Activated CD8-positive, alpha-beta memory T cell treated with anti-CD3 and anti-CD28 coated beads for 36 hours (primary cell): ENCODE measurements around the gene MS4A6A. TPM values are rescaled to one million over a fixed set of nuclear protein-coding genes. Genes with fewer than 3 reads are reported as not detected.
"Not testable (repeated sequence)": the region's sequence is repeated elsewhere in the genome, so short reads cannot be mapped to it uniquely, and the experiment has no call there.

Source experiments
- CTCF ChIA-PET: fragments of 350-600 bp; sonication (Branson Sonifier 250); formaldehyde crosslinking; loops from one replicate; lab custom pipeline; 2021; ENCODE audit warnings: antibody characterized with exemption; lab: Charles Lee
- POLR2A ChIA-PET: fragments of 350-600 bp; sonication (Branson Sonifier 250); formaldehyde crosslinking; loops from one replicate; lab custom pipeline; 2021; ENCODE audit warnings: antibody characterized with exemption; lab: Charles Lee
- total RNA-seq, 2 experiments: library from RNA; stranded (reverse); gene quantifications; one replicate each; pipeline ENCODE4 v1.2.3, GENCODE V29; 2021

The MS4A6A gene
- total RNA-seq, 2 experiments from 2014 or later = not detected

DNA sequence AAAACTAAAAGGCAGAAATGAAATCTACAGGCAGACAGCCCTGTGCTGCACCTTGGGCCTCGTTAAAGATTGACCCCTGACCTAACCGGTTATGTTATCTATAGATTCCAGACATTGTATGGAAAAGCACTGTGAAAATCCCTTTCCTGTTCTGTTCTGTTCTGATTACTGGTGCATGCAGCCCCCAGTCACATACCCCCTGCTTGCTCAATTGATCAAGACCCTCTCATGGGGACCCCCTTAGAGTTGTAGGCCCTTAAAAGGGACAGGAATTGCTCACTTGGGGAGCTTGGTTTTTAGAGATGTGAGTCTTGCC is 2.6 kb upstream of the MS4A6A start:
- CTCF ChIA-PET, POLR2A ChIA-PET: not testable (repeated sequence)

DNA sequence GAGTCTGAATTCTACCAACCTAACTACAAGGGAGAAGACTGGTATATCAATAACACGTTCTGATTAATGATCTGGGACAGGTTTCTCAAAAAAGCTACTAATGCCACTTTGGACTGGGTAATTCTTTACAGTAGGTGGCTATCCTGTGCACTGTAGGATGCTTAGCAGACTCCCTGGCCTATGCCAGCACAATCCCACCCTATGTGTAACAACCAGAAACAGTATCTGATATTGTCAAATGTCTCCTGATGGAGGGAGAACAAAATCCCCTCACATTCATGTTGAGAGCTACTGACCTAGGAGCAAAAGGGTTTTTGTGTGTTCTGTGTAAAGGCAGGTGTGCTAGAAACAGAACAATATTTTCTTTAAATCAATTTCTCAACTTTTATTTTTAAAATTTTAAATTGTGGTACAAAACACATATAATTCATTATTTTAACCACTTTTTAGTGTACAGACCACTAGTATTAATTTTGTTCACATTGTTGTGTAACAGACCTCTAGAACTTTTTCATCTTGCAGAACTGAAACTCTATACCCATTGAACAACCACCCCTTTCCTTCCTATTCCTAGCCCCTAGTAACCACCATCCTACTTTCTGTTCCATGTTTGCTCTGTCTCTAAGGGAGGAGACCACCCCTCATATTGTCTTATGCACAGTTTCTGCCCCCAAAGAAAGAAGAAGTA is 2.1 kb upstream of the MS4A6A start:
- ChIA-PET POLR2A (no interaction called here), CTCF (no interaction called here)

DNA sequence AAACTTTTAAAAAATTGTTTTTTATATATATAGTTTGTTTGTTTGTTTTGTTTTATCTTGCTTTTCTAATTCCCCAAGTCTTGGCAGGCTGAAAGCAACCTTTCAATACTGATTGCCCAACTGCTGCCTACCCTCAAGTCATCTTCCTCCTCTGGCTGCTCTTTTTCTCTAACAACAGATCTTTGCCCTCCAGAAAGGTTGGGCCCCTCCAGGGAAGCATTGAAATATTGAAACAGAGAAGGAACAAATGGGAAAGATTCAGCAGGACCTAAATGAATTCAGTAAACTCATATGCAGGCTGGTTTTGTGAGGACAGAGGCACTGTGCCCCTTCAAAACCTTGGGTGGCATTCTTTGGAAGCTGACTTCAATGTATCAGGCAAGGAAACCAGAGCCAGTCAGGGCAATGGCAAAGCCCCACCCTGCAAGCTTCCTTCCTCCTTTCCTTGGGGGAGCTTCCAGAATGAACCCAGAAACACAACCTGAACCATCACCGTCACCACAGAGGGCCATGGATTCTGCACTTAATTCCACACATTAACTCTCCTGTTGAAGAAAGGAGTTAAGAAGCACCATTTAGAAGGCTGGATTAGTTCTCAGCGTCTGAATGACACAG is 815 bp upstream of the MS4A6A start:
- CTCF ChIA-PET = no interaction called here
- POLR2A ChIA-PET = no interaction called here

DNA sequence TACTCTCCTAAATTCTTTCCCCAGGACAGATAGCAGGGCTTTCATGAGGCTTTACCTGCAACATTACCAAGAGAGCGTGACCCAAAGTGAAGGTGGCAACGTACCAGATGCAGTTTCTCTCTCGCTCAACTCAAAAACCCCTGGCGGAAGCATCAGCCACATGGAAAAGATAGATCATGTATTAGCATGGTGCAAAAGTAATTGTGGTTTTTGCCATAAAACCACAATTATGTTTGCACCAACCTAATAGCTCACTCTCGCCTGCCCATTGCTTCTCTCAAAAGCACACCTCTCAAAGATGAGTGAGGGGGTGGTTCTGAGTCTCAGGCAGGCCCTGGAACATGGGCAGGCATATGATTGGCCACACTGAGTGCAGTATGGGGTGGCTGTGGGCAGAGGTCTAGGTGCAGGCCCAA is 7.0 kb downstream of the MS4A6A start:
- CTCF ChIA-PET = interaction anchor here (0.6 kb wide), 1 partner anchor 224 kb away, joined by 3 read pairs; no protein-coding TSS in a partner anchor
- POLR2A ChIA-PET = no interaction called here

DNA sequence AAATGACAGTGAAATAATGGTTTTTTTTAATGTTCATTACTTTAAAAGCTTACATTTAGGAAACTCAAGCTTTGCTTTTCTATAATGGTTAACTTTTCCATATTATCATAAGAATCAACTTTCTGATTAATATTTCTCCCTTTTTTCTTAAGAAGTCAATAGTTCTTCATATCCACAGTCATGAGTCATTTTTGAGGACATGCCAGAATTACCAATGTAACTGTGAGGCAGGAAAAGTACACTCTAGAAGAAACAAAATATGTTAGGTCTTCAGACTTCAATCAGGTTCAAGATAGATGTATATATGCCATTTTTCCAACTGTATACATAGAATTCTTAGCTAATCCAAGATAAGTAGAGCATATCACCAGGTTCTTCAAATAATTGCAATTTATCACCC is 10.9 kb downstream of the MS4A6A start:
- ChIA-PET POLR2A (no interaction called here), CTCF (no interaction called here)

DNA sequence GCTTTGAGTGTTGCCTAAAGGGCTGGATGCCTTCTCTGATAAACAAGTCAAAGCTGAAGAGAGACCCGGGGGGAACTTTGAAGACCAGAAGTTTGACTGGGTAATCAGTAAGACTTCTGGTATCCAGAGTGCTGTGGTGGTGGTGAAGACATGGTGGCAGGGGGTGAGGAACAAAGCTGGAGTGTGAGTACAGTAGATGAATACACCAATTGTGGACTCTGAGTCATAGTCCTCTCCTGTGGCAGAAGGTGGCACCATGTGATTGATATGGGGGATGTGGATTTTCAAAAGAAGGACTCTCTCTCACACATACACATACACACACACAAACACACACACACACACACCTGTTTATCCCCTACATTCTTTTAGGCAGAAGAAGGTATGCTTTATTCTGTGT is 12.3 kb downstream of the MS4A6A start:
- CTCF ChIA-PET = no interaction called here
- POLR2A ChIA-PET = no interaction called here

DNA sequence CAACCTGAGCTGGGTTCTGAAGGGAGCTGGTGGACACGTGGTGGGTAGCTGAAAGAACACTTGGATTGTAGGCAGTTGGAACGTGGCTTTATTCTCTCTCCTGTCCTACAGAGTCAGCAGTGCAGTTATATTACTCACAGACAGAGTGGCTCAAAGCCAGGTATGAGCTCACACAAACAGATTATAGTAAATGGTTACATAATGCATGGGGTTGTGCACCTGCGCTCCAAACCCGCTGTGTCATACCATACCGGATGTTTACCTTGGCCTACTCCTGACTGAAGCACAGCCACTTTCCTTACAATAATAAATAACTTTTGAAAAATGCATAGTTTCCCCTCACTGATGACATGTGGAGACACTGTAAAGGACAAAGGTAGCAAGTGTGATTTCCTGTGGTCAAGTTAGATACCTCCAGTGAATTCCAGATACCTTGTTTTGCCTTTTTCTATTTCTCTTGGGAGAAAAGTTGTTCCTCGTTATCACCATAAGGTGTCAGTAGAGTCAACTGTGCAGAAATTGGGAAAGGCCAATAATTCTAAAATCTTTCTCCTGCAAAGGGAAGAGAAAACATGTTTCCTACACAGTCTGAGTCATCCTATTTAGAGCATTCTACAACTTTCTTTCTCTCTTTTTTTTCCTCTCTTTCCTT is 13.5 kb downstream of the MS4A6A start:
- CTCF ChIA-PET = interaction anchor here (0.5 to 0.6 kb wide), 2 partner anchors 205 to 598 kb away, joined by 4 to 6 read pairs; no protein-coding TSS in a partner anchor
- POLR2A ChIA-PET = no interaction called here

DNA sequence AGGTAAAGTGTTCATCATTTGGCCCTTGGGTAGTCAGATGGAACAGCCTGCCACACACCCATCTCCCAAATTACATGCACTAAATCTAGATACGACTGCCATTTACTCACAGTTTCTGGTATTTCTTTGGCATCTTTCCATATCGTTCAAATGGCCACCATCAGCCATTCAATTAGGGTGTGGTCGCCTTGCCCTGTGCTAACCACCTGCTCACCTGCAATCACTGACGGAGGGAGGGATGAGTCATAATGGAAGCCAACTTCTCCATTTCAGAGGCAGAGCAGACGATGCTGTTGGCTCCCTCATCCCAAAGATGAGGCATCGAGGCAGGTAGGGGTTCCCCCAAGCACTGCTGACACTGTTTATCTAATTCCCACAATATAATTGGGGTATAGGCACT is 14.6 kb downstream of the MS4A6A start:
- ChIA-PET POLR2A (no interaction called here), CTCF (no interaction called here)

DNA sequence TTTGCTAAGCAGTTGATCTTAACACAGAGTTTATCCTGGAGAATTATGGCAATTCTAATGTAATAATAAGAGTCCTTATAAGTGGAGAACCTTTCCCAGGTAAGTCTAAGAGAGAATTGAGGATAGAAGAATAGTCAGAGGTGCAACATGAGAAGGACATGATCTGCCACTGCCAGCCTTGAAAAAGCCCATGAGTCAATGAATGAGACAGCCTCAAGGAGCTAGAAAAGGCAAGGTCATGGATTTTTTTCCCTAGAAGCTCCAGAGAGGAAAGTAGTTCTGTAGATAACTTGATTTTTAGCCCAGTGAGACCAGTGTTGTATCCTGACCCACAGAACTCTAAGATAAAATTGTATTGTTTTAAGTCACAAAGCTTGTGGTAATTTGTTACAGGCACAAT is 16.9 kb downstream of the MS4A6A start:
- ChIA-PET CTCF (no interaction called here), POLR2A (no interaction called here)

DNA sequence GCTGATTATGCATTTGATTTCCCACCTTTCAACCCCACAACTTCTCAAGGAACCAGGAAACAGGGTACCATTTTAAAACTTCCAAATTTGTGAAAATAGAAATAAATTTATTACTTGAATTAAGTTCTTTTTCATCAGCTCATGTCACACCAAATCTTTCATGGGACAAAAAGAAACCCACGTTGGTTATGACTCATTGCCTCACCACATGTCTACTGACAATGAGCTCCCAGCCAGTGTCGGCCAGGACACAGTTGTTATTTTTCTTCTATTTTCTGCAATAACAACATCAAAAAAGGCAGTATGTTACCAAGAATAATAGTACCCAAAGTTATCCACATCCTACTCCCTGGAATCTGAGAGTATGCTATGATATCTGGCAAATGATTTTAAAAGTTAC is 17.3 kb downstream of the MS4A6A start:
- CTCF ChIA-PET = no interaction called here

DNA sequence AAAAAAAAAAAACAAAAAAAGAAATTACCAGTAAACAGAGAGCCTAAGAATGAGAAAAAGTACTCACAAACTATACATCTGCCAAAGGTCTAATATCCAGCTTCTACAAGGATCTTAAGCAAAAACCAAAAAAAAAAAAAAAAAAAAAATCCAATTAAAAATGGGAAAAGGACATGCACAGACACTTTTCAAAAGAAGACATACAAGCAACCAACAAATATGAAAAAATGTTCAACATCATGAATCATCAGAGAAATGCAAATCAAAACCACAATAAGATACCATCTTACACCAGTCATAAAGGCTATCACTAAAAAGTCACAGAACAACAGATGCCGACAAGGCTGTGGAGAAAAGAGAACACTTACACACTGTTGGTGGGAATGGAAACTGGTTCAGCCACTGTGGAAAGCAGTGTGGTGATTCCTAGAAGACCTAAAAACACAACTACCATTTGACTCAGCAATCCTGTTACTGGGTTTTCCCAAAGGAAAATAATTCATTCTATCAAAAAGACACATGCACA is 18.3 kb downstream of the MS4A6A start:
- CTCF ChIA-PET = interaction anchor here (0.6 kb wide), 1 partner anchor 408 kb away, joined by 3 read pairs; no protein-coding TSS in a partner anchor

More for the DNA sequence above, 17.3 kb downstream of the MS4A6A start:
- POLR2A ChIA-PET = no interaction called here

DNA sequence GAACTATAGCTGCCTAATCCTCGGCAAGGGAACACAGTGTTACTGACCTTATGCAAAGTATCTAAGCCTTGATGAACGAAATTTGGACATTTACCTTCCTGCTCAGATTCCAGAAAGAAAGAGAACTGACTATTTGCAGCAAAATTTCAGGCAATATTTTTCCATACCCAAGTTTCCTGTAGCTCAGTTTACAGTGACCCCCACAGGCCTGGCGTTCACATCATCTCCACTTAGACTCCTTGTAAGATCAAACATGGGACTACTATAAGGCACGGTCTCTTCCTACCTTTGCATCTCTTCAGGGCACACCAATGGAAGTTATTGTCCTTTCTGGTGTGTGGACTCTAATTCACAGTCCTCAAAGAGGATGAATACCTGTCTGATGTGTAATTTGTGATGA is 21.1 kb downstream of the MS4A6A start:
- ChIA-PET CTCF (no interaction called here), POLR2A (no interaction called here)

More for the DNA sequence above, 18.3 kb downstream of the MS4A6A start:
- POLR2A ChIA-PET = no interaction called here

DNA sequence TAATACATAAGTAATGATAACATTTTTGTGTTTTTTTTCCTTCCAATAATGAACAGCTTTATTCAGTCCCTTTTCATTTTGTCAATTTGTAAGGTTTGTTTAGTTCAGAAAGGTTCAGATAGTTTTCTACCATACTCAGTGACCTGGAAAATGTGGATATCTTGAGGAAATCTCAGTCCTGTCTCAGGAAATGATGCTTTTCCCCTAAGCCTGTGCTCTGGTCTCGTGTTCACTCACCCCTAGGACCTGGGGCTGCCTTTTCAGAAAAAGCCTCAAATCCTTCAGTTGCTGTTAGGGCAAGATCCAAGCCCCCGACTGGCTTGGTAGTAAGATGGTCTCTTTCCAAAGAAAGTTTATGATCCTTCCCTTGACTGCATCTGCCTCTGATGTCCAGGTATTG is 21.8 kb downstream of the MS4A6A start:
- ChIA-PET CTCF (no interaction called here), POLR2A (no interaction called here)

DNA sequence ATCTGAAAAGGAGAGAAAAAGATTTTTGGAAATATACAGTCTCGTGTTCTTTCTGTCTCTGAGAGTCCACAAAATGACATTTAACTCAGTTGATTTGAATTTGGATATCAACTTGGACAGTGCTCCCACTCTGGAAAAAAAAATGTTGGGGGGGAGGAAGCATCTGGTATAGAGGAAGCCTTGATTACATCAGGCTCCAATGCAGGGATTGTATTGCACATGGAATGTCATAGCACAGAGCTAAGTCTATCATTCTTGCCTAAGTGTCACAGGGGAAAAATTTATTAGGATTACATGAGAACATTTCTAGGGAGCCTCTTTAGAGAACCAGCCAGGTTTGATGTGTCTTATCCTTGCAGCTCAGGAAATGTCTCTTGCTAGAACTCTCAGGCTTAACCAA is 23.0 kb downstream of the MS4A6A start:
- POLR2A ChIA-PET = no interaction called here
- CTCF ChIA-PET = no interaction called here

DNA sequence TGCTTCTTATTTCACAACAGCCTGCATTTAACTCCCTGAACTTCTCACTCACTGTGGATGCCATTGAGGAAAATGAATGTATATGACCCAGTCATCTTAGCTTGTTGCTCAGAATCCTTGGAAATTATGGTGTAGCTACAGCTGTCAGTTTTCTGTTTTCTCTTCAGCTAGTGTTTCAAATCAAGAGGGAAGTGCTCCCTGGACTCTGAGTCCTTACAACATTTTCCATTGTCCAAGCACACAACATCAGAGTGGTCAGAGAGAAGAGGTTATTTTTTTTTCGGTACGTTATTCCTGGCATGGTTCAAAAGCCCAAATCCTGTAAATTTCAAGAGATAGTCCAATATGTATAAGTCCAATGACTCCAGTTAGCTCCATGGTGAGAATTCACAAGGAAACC is 23.6 kb downstream of the MS4A6A start:
- CTCF ChIA-PET = no interaction called here

DNA sequence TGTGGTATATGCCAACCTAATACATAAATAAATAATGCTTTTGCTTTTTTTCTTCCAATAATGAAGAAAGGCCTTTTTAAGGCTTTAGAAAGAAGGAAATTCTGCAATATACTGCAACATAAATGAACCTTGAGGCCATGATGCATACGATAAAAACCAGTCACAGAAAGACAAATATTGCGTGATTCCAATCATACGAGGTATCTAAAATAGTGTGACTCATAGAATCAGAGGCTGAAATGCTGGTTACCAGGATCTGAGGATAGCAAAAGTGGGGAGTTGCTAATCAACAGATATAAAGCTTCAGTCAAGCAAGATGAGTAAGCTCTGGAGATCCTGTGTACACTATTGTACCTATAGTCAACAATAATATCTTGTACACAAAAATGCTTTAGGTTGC is 24.2 kb downstream of the MS4A6A start:
- ChIA-PET CTCF (no interaction called here), POLR2A (no interaction called here)

More for the DNA sequence above, 23.6 kb downstream of the MS4A6A start:
- POLR2A ChIA-PET = no interaction called here

DNA sequence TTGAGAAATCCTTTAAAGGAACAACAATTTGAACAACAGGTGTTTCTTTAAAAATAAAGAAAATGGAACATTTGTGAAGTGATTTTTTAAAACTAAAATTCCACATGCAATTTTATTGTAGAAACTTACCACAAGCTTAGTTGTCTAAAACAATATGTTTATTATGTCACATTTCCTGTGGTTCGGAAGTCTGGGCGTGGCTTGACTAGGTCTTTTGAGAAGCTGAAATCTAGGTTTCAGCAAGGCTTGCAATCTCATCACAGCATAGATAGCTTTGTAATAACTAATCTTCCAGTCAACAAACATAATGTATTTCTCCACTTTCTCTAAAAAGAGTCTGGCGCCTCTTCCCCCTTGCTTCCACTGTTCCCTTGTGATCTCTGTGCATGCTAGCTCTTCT is 27.0 kb downstream of the MS4A6A start:
- CTCF ChIA-PET = no interaction called here
- POLR2A ChIA-PET = no interaction called here

DNA sequence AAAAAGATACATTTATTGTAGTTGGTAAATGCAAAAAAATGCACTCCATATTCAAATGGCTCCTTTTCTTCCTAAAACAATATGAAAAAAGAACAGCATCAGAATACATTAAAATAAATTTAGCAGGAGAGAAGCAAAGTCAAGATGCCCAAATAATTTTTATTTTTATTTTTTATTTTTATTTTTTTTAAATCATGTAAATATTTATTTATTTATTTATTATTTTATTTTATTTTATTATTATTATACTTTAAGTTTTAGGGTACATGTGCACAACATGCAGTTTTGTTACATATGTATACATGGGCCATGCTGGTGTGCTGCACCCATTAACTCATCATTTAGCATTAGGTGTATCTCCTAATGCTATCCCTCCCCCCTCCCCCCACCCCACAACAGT is 30.2 kb downstream of the MS4A6A start:
- CTCF ChIA-PET, POLR2A ChIA-PET: not testable (repeated sequence)

DNA sequence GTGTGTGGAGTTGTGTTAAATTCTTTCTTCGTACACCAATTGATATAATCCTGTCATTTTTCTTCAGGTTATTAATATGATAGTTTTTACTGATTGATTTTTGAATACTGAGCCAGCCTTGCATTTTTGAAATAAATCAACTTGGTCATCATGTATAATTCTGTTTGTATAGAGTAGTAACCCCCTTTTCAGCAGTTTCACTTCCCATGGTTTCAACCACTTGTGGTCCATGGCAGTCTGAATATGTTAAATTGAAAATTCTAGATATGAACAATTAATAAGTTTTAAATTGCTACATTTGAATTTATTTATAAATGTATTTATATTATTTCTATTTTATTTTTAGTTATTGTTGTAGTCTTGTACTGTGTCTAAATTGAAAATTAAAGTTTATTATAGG is 32.6 kb downstream of the MS4A6A start:
- POLR2A ChIA-PET = no interaction called here
- CTCF ChIA-PET = no interaction called here

DNA sequence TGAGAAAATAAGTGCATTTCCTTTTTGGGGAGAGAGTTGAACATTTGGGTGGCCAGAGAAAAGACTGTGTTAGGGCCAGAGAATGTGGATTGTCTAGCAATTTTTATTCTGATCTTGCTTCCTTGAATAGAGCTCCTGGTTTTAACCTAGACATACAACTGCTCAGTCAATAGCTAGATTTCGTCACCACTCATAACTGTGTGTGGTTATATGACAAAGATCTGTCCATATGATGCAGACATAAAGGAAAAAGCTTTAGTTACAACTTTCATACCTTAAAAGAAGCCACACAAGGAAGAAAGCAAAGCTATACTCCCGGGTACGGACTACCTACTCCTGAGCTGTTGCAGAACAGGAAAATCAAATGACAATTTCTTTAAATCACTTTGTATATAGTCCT is 37.2 kb downstream of the MS4A6A start:
- CTCF ChIA-PET = no interaction called here
- POLR2A ChIA-PET = no interaction called here

DNA sequence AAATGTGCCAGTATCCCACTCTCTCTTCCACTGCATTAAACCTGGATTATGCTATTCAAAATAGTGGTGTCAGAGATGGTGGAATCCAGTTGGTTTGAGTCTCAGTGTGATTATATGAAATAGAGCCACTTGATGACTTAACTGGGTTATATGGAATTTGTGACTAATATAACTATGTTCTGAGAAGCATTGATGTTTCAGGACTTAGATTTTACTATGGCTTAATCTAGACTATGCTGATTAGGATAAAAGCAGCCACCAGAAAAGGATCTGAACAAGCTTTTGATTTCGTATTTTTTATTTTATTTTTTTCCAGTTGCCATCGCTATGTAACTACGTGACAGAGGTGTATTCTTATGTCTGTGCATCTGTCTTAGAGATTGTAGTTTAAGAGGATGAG is 39.1 kb downstream of the MS4A6A start:
- CTCF ChIA-PET = no interaction called here

More for the DNA sequence above, 39.1 kb downstream of the MS4A6A start:
- POLR2A ChIA-PET = no interaction called here
